ENCODE data around the gene PCED1B.
"Not testable (repeated sequence)": the region's sequence is repeated elsewhere in the genome, so short reads cannot be mapped to it uniquely, and the experiment has no call there.

The PCED1B gene

DNA sequence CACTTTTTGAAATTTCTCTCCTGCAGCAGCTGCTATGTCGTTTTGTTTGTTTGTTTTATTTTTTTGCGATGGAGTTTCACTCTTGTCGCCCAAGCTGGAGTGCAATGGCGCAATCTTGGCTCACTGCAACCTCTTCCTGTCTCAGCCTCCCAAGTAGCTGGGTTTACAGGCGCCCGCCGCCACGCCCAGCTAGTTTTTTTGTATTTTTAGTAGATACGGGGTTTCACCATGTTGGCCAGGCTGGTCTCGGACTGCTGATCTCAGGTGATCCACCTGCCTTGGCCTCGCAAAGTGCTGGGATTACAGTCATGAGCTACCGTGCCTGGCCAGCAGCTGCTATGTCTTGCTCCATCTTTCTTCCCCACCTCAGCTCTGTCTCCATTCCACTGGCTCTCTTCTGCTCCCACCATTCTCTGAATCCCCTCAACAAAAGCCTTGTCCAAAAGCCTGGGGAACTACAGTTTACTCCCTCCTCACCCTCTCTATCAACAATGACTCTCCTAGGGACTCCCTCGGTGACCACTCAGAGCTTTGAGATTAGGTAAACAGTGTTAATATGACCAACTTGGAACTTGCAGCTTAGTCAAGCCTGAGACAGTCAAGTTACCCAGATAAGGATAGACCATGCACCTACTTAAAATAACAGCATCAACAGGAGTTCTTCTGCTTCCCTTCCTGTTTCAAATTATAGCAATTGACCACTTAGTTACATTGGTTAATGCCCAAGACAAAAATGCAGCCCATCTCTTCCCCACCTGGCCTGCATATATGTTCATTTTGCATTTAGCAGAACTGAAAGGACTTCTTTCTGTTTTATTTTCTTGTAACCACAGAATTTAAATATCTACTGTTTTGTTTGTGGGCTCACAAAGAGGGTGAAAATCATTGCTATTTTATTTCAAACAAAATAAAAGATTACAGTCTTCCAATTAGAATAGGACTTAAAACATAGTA lies 189.4 kb downstream of the PCED1B start:
- in situ Hi-C loops (cut with MboI; ENCODE audit: low sequenced_read_pairs): no loop called here

DNA sequence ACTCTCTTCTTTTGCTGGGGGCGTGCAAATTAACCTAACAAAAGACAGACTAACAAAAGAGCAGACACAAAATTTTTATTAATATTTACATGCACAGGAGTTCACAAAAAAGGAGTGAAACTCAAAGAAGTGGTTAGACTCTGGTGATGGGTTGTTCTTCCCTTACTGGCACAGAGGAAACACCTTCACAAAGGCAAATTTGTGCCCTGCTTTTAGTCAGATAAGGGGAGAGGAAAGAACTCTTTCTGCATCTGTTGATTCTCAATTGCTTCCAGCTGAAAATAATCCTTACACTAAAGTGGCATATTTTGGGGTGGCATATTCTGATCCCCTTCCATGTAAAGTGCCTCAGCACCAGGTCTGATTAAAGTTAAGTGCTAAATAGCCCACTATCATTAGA lies 190.5 kb downstream of the PCED1B start:
- in situ Hi-C loops (cut with MboI; ENCODE audit: low sequenced_read_pairs): no loop called here

DNA sequence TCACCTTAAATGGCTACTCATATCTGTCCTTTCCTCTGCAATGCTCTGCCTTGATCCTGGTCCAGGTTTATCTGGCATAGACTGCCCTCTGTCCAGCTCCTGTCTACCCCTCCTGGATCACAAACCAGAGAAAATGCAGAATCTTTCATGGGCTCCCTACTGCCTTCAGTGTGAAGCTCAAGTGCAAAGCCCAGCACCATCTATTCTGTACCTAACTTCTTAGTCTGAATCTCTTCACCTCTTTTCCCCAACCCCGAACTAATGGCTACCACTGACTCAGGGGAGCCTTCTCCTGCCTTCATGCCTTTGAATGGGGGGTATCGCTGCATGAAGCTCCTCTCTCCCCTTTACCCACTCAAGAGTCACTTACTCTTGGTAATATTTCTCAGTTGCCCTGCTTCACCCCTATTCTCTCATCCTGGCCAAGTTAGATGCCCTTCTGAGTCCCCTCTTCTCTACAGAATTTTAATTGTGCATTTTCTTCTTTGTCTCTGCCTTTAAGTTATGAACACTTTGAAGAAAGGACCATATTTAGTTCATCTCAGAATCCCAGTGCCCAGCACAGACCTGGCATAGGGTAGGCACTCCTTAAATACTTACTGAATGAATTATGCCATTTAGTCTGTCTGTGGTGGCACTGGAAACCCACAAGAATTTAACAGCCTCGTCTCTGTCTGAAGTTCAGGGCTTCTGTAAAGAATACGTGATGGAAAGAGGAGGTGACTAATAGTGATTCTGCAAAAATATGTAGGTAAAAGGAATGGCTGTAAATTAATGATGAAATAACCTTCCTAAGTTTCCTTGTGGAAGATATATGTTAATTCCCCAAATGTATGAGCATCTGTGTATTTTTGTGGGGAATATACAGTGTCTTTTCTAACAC lies 191.6 kb downstream of the PCED1B start:
- in situ Hi-C loops (cut with MboI; ENCODE audit: low sequenced_read_pairs): no loop called here

GRCh38 chr12:47271800-47272239 lies 192.4 kb downstream of the PCED1B start:
- in situ Hi-C loops (cut with MboI; ENCODE audit: low sequenced_read_pairs): no loop called here

- in situ Hi-C loops (cut with MboI; ENCODE audit: low sequenced_read_pairs): no loop called here
Measured at GRCh38 chr12:47272412-47273190, 193.2 kb downstream of the PCED1B start.

- in situ Hi-C loops (cut with MboI; ENCODE audit: low sequenced_read_pairs): no loop called here
Measured at GRCh38 chr12:47273191-47273626, 193.8 kb downstream of the PCED1B start.

GRCh38 chr12:47274760-47275159 lies 195.3 kb downstream of the PCED1B start:
- in situ Hi-C loops (cut with MboI; ENCODE audit: low sequenced_read_pairs): no loop called here

DNA sequence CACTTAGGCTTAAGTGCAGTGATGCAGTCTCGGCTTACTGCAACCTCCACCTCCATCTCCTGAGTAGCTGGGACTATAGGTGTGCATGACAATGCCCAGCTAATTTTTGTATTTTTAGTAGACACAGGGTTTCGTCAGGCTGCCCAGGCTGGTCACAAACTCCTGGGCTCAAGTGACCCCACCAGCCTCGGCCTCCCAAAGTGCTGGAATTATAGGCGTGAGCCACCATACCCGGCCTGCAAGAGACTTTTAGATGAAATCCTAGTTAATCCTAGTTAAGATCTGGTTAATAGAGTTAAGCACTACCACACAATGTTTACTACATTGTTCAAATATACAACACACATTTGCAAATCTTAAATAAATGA lies 196.8 kb downstream of the PCED1B start:
- in situ Hi-C loops (cut with MboI; ENCODE audit: low sequenced_read_pairs): no loop called here

- in situ Hi-C loops (cut with MboI; ENCODE audit: low sequenced_read_pairs): no loop called here
Measured at GRCh38 chr12:47276621-47277309, 197.3 kb downstream of the PCED1B start.

DNA sequence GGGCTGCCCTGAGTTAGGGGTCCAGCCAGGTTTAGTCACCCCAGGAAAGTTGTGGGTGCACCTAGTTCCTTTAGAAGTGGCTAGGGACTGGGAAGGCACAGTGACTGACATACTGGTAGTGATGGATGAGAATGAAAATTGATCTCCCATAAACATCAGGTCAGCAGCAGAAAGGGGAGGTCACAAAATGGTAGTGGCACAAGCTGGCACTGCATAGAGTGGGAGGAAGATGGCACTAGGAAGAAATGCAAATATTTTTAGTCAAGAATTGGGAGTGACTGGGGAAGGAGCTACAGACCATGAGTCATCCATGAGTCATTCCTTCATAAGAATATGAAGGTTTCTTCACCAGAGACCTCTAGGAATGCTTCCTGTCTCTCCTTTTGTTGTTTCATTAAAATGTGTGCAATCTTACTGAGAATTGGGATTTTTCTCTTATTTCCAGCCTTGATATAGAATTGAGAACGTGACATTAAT lies 198.6 kb downstream of the PCED1B start:
- in situ Hi-C loops (cut with MboI; ENCODE audit: low sequenced_read_pairs): no loop called here

GRCh38 chr12:47279758-47280157 lies 200.3 kb downstream of the PCED1B start:
- in situ Hi-C loops (cut with MboI; ENCODE audit: low sequenced_read_pairs): not testable (repeated sequence)

GRCh38 chr12:47280543-47281300 lies 201.3 kb downstream of the PCED1B start:
- in situ Hi-C loops (cut with MboI; ENCODE audit: low sequenced_read_pairs): no loop called here

DNA sequence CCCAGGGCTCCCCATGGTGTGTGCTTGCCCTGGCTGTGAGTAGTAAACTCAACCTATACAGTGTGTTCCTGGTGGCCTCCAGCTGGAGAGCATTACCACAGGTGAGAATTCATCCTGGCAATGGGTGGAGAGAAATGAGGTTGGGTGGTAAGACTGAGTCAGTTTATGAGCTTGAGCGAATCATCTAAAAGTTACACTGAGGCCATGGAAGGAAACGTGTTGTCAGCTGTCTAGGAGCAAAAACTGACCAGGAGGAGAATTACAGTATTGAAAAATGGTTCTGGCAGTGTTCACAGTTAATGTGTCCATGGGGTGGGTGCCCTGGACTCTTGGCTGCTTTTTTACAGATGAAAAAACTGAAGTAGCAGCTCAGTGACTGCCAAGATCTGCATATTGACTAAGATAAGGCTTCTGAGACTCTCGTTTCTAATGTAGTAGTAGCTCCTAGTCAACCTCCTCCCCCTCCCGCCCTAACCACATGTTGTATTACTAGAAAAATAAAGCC lies 202.3 kb downstream of the PCED1B start:
- in situ Hi-C loops (cut with MboI; ENCODE audit: low sequenced_read_pairs): no loop called here

DNA sequence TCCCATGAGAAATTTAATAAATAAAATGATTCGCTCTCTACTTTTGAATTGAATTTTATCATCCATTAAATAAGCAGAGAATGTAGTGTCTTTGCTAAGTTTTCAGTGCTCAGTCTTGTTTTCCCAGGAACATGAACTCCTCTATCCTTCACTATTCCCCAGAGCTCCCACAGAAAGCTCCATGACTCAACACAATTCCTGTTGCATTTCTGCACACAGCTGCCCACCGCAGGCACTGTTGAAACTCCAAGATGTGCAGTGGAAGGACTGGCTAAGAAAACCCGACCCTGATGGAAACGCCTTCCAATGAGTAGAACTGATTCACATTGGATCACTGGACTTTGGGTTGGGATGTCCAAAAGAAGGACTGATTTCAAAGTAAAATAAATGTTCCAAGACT lies 202.8 kb downstream of the PCED1B start:
- in situ Hi-C loops (cut with MboI; ENCODE audit: low sequenced_read_pairs): no loop called here
